ENCODE results near the gene PLEK. TPM values are rescaled to one million over a fixed set of nuclear protein-coding genes. Genes with fewer than 3 reads are reported as not detected.

Gene PLEK
- total and polyA plus RNA-seq, 9 of the 15 experiments (the other 6 are each of a cell fraction or from before 2014, with no cell fraction given), result 0.14 to 1.2 (median 0.36) TPM

GRCh38 chr2:68438455-68439303, 73.6 kb downstream of the PLEK start (continued):
- TF ChIP-seq ETS1 (conservative IDR thresholded peaks at IDR 0.05; ENCODE audit: control insufficient read depth, low read depth, low read length) (no peak), TCFL5 (CRISPR knock-in tag; conservative IDR thresholded peaks at IDR 0.05) (peak; percentile 86; the same call in 1 of the 2 replicates), HBP1 (CRISPR knock-in tag; IDR thresholded peaks at IDR 0.05) (peak; percentile 100), CGGBP1 (CRISPR knock-in tag; IDR thresholded peaks at IDR 0.05) (peak; percentile 91; the same call in 1 of the 2 replicates), BRCA1 (IDR thresholded peaks at IDR 0.05) (no peak), BRCA1 (CRISPR knock-in tag; IDR thresholded peaks at IDR 0.05) (no peak), THAP7 (CRISPR knock-in tag; IDR thresholded peaks at IDR 0.05) (peak; percentile 90), DPF2 (IDR thresholded peaks at IDR 0.05) (no peak), SLC30A9 (CRISPR knock-in tag; IDR thresholded peaks at IDR 0.05) (no peak), ZFP36 (IDR thresholded peaks at IDR 0.05; ENCODE audit: low read depth, low read length, partially characterized antibody) (no peak), MTA3 (IDR thresholded peaks at IDR 0.05; ENCODE audit: borderline replicate concordance) (no peak), ZC3H8 (IDR thresholded peaks at IDR 0.05) (0 out of 2 replicates have a peak, but pooled peaks have one; percentile 80), SMAD3 (CRISPR knock-in tag; conservative IDR thresholded peaks at IDR 0.05) (peak; percentile 95), NFXL1 (CRISPR knock-in tag; IDR thresholded peaks at IDR 0.05) (peak; percentile 79; the same call in 1 of the 2 replicates), RAD21 (CRISPR knock-in tag; conservative IDR thresholded peaks at IDR 0.05 in 1 of 2, IDR thresholded peaks at IDR 0.05 in 1 of 2) (peak in 1 of 2 experiments; percentile 35; a peak in 1 of 4 replicates), GTF2E2 (tag; IDR thresholded peaks at IDR 0.05) (peak; percentile 81), ZNF239 (CRISPR knock-in tag; IDR thresholded peaks at IDR 0.05) (peak; percentile 56; the same call in 1 of the 2 replicates), TEAD4 (IDR thresholded peaks at IDR 0.05; ENCODE audit: low read length) (0 out of 2 replicates have a peak, but pooled peaks have one; percentile 9), TEAD4 (CRISPR knock-in tag; IDR thresholded peaks at IDR 0.05; ENCODE audit: borderline replicate concordance) (no peak), PYGO2 (tag; IDR thresholded peaks at IDR 0.05) (peak; percentile 28; the same call in 1 of the 2 replicates), DEAF1 (CRISPR knock-in tag; IDR thresholded peaks at IDR 0.05) (peak; percentile 78)
